HepG2 (cell line): ENCODE results near the gene NBEA. TPM values are rescaled to one million over a fixed set of nuclear protein-coding genes. Genes with fewer than 3 reads are reported as not detected.
A peak's percentile ranks its signal among the peaks of the same experiment; 100 is the strongest.

Experiments
- ATRX ChIP-seq: sonication (generic); formaldehyde crosslinking; IDR thresholded peaks from 2 replicates; pipeline ENCODE4 v1.4.0; 2020; ENCODE audit warnings: missing genetic modification reagents, borderline replicate concordance
- FLYWCH1 ChIP-seq: sonication (generic); formaldehyde crosslinking; IDR thresholded peaks from 2 replicates; pipeline ENCODE4 v1.8.1; 2023; ENCODE audit warnings: mild to moderate bottlenecking, missing genetic modification reagents
- HNRNPUL1 ChIP-seq: fragments of 200-400 bp; formaldehyde crosslinking; IDR thresholded peaks from 2 replicates; pipeline ENCODE4 v1.6.1; 2017; ENCODE audit warnings: low read depth, mild to moderate bottlenecking, low read length, moderate library complexity
- IKZF4 ChIP-seq: sonication (generic); formaldehyde crosslinking; IDR thresholded peaks from 2 replicates; pipeline ENCODE4 v1.5.1; 2020; ENCODE audit warnings: borderline replicate concordance, mild to moderate bottlenecking, low read depth, missing genetic modification reagents; ENCODE audit errors: not compliant biosample characterization
- MAFK ChIP-seq, 2 experiments: IDR thresholded peaks in 1 of 2; conservative IDR thresholded peaks in 1 of 2; 2 replicates each; pipeline ENCODE4 v1.6.1; 2011; ENCODE audit warnings: improper control_type of control experiment in 2 of 2, low read length in 2 of 2
- NBN ChIP-seq: fragments of 450-650 bp; conservative IDR thresholded peaks from 2 replicates; pipeline ENCODE4 v1.6.1; 2017
- NFYB ChIP-seq: sonication (generic); formaldehyde crosslinking; IDR thresholded peaks from 2 replicates; pipeline ENCODE4 v1.4.0; 2020; ENCODE audit warnings: missing genetic modification reagents
- RAD51 ChIP-seq: fragments of 450-650 bp; IDR thresholded peaks from 2 replicates; pipeline ENCODE4 v1.6.1; 2016; ENCODE audit warnings: borderline replicate concordance
- RFX1 ChIP-seq: fragments of 450-650 bp; IDR thresholded peaks from 2 replicates; pipeline ENCODE4 v1.6.1; 2017
- RNF2 ChIP-seq: fragments of 450-650 bp; conservative IDR thresholded peaks from 2 replicates; pipeline ENCODE4 v1.6.1; 2016; ENCODE audit warnings: low read depth
- SALL1 ChIP-seq: sonication (generic); formaldehyde crosslinking; IDR thresholded peaks from 2 replicates; pipeline ENCODE4 v1.8.0; 2022; ENCODE audit warnings: mild to moderate bottlenecking, missing genetic modification reagents
- SMARCE1 ChIP-seq: fragments of 450-650 bp; IDR thresholded peaks from 2 replicates; pipeline ENCODE4 v1.6.1; 2017; ENCODE audit warnings: borderline replicate concordance
- SP1 ChIP-seq, 2 experiments: fragments of 450-650 bp in 1 of 2; sonication (generic) in 1 of 2; formaldehyde crosslinking in 1 of 2; IDR thresholded peaks; 2 replicates each; pipeline versions ENCODE4 v1.4.0 to v1.6.1; 2016 to 2020; ENCODE audit warnings: missing genetic modification reagents in 1 of 2
- SP4 ChIP-seq: sonication (generic); formaldehyde crosslinking; IDR thresholded peaks from 2 replicates; pipeline ENCODE4 v1.8.1; 2023; ENCODE audit warnings: mild to moderate bottlenecking, missing genetic modification reagents
- THAP11 ChIP-seq: IDR thresholded peaks from 2 replicates; pipeline ENCODE4 v1.6.1; 2016; ENCODE audit warnings: missing biosample characterization, missing genetic modification reagents
- ZFP82 ChIP-seq: sonication (generic); formaldehyde crosslinking; IDR thresholded peaks from 2 replicates; pipeline ENCODE4 v1.5.1; 2020; ENCODE audit warnings: mild to moderate bottlenecking, missing genetic modification reagents, borderline replicate concordance
- ZNF12 ChIP-seq: sonication (generic); formaldehyde crosslinking; IDR thresholded peaks from 2 replicates; pipeline ENCODE4 v1.5.0; 2020; ENCODE audit warnings: missing genetic modification reagents
- ZNF235 ChIP-seq: sonication (generic); formaldehyde crosslinking; IDR thresholded peaks from 2 replicates; pipeline ENCODE4 v1.8.1; 2023; ENCODE audit warnings: mild to moderate bottlenecking, missing genetic modification reagents, borderline replicate concordance
- ZNF292 ChIP-seq: sonication (generic); formaldehyde crosslinking; IDR thresholded peaks from 2 replicates; pipeline ENCODE4 v1.8.1; 2022; ENCODE audit warnings: mild to moderate bottlenecking, low read depth, missing genetic modification reagents, borderline replicate concordance
- ZNF441 ChIP-seq: sonication (generic); formaldehyde crosslinking; IDR thresholded peaks from 2 replicates; pipeline ENCODE4 v1.7.0; 2021; ENCODE audit warnings: missing genetic modification reagents, borderline replicate concordance
- ZNF564 ChIP-seq: sonication (generic); formaldehyde crosslinking; IDR thresholded peaks from 2 replicates; pipeline ENCODE4 v1.8.1; 2023; ENCODE audit warnings: mild to moderate bottlenecking, missing genetic modification reagents
- ZNF781 ChIP-seq: sonication (generic); formaldehyde crosslinking; IDR thresholded peaks from 2 replicates; pipeline ENCODE4 v1.5.1; 2020; ENCODE audit warnings: borderline replicate concordance, mild to moderate bottlenecking, missing genetic modification reagents; ENCODE audit errors: not compliant biosample characterization
- polyA plus RNA-seq, 8 experiments: library from polyadenylated mRNA; depleted of rRNA in 3 of 8; stranded (reverse) in 7 of 8; unstranded in 1 of 8; fragments of >200 nt; fragmentation: Illumina TruSeq in 4 of 8; extraction: Trizol in 4 of 8; gene quantifications; 2 replicates each; pipeline versions ENCODE4 v1.2.1 to v1.2.3, GENCODE V29; 2011 to 2016; ENCODE audit warnings: low read depth in 4 of 8, missing spikeins in 1 of 8, mixed read lengths in 1 of 8; ENCODE audit not compliant: insufficient read depth in 1 of 8
- total RNA-seq, 5 experiments: library from RNA; depleted of rRNA; stranded (reverse); fragments of >200 nt; fragmentation: Illumina TruSeq; extraction: Trizol; gene quantifications; 2 replicates each; pipeline ENCODE4 v1.2.3, GENCODE V29; 2016; ENCODE audit warnings: low read depth in 1 of 5
- TF ChIP-seq, protein P1 (sequence below): sonication (generic); formaldehyde crosslinking; IDR thresholded peaks from 2 replicates; pipeline ENCODE4 v1.4.0; 2020; ENCODE audit warnings: missing genetic modification reagents
- TF ChIP-seq, protein P2 (sequence below): sonication (generic); formaldehyde crosslinking; IDR thresholded peaks from 2 replicates; pipeline ENCODE4 v1.4.0; 2020; ENCODE audit warnings: mild to moderate bottlenecking, missing genetic modification reagents
- TF ChIP-seq, protein P3 (sequence below): IDR thresholded peaks from 2 replicates; pipeline ENCODE4 v1.6.1; 2016; ENCODE audit warnings: missing compliant biosample characterization, missing genetic modification reagents, borderline replicate concordance
- TF ChIP-seq, protein P4 (sequence below): sonication (generic); formaldehyde crosslinking; IDR thresholded peaks from 2 replicates; pipeline ENCODE4 v1.5.0; 2020; ENCODE audit warnings: missing genetic modification reagents

Gene NBEA
- total and polyA plus RNA-seq, 2 of the 13 experiments (the other 11 are each of a cell fraction or from before 2014, with no cell fraction given): 2.7 to 2.8 TPM

DNA sequence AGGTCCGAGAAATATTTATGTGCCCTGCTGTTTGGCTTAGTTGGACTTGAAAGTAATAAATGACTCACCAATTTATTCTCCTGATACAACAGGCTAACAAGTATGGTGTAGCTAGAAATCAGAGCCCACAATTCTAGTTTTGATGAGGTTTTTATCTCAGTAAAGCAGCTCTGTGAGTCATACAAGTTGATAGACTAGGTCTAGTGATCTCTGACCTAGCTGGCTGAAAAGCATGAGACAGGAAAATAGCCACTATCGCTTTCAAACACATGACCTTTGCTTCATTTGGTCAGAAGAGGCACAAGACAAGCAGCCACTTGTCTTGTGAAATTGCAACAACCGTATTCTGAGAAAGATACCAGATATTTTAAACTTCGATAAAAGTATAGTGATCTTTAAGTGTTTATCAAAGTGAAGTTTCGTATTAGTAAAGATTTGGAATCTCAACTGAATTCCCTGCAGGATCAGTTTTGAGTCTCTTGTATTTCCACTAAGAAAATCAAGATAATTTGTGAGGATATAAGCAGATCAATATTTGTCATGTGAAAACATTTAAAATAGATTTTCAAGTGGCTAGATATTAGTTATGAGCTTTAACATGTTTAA lies 407.7 kb downstream of the NBEA start (continued):
- TF ChIP-seq, protein P1, sequence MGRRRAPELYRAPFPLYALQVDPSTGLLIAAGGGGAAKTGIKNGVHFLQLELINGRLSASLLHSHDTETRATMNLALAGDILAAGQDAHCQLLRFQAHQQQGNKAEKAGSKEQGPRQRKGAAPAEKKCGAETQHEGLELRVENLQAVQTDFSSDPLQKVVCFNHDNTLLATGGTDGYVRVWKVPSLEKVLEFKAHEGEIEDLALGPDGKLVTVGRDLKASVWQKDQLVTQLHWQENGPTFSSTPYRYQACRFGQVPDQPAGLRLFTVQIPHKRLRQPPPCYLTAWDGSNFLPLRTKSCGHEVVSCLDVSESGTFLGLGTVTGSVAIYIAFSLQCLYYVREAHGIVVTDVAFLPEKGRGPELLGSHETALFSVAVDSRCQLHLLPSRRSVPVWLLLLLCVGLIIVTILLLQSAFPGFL: no peak
- TF ChIP-seq ZNF12 (CRISPR knock-in tag) (0 out of 2 replicates have a peak, but pooled peaks have one; percentile 9), NBN (no peak), IKZF4 (CRISPR knock-in tag) (no peak), SALL1 (CRISPR knock-in tag) (peak; percentile 55; the same call in 1 of the 2 replicates), ZNF292 (no peak), RFX1 (no peak), HNRNPUL1 (no peak), FLYWCH1 (CRISPR knock-in tag) (no peak), SP4 (CRISPR knock-in tag) (no peak), RNF2 (no peak), RAD51 (no peak), SP1 (IDR thresholded peaks at IDR 0.05) (no peak), SP1 (CRISPR knock-in tag; IDR thresholded peaks at IDR 0.05) (no peak), ZNF441 (CRISPR knock-in tag) (no peak), ZNF235 (CRISPR knock-in tag) (no peak), ATRX (CRISPR knock-in tag) (no peak), ZNF564 (CRISPR knock-in tag) (no peak), ZNF781 (CRISPR knock-in tag) (no peak), ZFP82 (CRISPR knock-in tag) (no peak), MAFK (conservative IDR thresholded peaks at IDR 0.05 in 1 of 2, IDR thresholded peaks at IDR 0.05 in 1 of 2; ENCODE audit: low read length in 2 of 2) (no peak), NFYB (CRISPR knock-in tag) (no peak), THAP11 (CRISPR knock-in tag) (peak; percentile 33; the same call in 1 of the 2 replicates), SMARCE1 (no peak)
- TF ChIP-seq, protein P2, sequence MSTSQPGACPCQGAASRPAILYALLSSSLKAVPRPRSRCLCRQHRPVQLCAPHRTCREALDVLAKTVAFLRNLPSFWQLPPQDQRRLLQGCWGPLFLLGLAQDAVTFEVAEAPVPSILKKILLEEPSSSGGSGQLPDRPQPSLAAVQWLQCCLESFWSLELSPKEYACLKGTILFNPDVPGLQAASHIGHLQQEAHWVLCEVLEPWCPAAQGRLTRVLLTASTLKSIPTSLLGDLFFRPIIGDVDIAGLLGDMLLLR (CRISPR knock-in tag): no peak
- TF ChIP-seq, protein P3, sequence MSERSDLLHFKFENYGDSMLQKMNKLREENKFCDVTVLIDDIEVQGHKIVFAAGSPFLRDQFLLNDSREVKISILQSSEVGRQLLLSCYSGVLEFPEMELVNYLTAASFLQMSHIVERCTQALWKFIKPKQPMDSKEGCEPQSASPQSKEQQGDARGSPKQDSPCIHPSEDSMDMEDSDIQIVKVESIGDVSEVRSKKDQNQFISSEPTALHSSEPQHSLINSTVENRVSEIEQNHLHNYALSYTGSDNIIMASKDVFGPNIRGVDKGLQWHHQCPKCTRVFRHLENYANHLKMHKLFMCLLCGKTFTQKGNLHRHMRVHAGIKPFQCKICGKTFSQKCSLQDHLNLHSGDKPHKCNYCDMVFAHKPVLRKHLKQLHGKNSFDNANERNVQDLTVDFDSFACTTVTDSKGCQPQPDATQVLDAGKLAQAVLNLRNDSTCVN: no peak
- TF ChIP-seq, protein P4, sequence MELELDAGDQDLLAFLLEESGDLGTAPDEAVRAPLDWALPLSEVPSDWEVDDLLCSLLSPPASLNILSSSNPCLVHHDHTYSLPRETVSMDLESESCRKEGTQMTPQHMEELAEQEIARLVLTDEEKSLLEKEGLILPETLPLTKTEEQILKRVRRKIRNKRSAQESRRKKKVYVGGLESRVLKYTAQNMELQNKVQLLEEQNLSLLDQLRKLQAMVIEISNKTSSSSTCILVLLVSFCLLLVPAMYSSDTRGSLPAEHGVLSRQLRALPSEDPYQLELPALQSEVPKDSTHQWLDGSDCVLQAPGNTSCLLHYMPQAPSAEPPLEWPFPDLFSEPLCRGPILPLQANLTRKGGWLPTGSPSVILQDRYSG: no peak
